AG04450 (cell line): ENCODE results near the gene FAM83G. TPM values are rescaled to one million over a fixed set of nuclear protein-coding genes. Genes with fewer than 3 reads are reported as not detected.

Experiments used
- CTCF ChIA-PET: fragments of 300-600, 350-600 bp; formaldehyde crosslinking; extraction: SDS; loops from one replicate; lab custom pipeline; 2022; ENCODE audit warnings: antibody characterized with exemption, inconsistent platforms; lab: Charles Lee
- POLR2A ChIA-PET: fragments of 350-600 bp; formaldehyde crosslinking; extraction: SDS; loops from one replicate; lab custom pipeline; 2021; ENCODE audit warnings: antibody characterized with exemption, inconsistent platforms; lab: Yijun Ruan, JAX
- DNase-seq: peaks from one replicate; pipeline ENCODE4 v3.0.0-alpha.2; 2011; ENCODE audit warnings: low read depth, low spot score
- H3K27ac ChIP-seq: one replicate; pipeline ENCODE4 v1.5.1; 2012; ENCODE audit warnings: low read depth, low read length, control low read depth
- H3K27me3 ChIP-seq: one replicate; pipeline ENCODE4 v1.6.0; 2012; ENCODE audit warnings: low read length; ENCODE audit not compliant: control insufficient read depth, insufficient read depth
- H3K4me3 ChIP-seq: 2 replicates; pipeline ENCODE4 v1.5.1; 2011; ENCODE audit warnings: mild to moderate bottlenecking, low read depth, low read length, control low read depth
- H3K9me3 ChIP-seq: 2 replicates; pipeline ENCODE4 v1.5.1; 2012; ENCODE audit warnings: low read length; ENCODE audit not compliant: control insufficient read depth, insufficient read depth
- polyA plus RNA-seq: library from polyadenylated mRNA; depleted of rRNA; stranded (reverse); fragments of >200 nt; gene quantifications from 2 replicates; pipeline ENCODE4 v1.2.3, GENCODE V29; 2011
- TF ChIP-seq, protein P1 (sequence below): IDR thresholded peaks from 2 replicates; pipeline ENCODE4 v1.5.1; 2011; ENCODE audit warnings: low read depth, low read length, control low read depth, inconsistent platforms

Gene FAM83G
- polyA plus RNA-seq, 1 experiment = 4.8 TPM

DNA sequence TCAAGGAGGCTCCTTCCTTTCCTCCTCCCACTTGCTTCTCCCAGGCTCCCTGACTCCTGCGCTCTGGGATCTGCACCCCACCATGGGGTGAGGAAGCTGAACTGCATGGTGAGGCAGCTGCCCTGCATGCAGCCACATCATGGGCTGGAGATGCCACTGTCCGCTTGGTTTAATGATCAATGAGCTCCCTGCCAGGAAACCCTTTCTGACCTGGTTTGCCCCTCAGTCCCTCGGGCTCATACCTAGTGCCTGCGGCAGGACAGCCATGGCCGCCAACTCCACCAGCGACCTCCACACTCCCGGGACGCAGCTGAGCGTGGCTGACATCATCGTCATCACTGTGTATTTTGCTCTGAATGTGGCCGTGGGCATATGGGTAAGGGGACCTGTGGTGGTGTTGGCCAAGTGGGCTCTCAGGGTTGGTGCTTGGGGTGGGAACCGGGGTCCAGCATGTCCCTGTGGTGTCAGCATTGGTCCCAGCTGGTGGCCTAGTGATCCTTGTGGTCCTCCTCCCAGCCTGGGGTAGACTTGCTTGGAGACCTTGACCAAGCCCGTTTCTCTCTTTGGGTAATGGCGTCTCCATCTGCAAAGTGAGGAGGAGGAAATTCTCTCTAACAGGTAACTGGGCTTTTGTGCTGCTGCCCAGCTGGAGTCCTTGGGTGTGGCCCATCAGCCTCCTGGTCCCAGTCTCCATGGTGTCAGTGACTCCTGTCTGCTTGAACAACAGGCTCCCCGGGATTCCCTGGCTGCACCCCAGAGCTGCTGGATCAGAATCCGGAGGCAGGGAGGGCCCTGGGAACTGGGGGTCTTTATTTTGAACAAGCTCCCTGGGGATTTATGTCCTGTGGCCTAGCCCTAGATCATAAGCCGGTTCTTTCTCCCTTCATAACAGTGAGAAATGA lies 52.4 kb downstream of the FAM83G start, which contains the start of gene SLC5A10:
Gene SLC5A10 (plus strand): TSS at position 225 of the 902 bp plus-strand sequence. CDS start 41 bp downstream, at position 266.
- peaks cover 22% of the 10 kb centered on the region for H3K27me3 ChIP-seq
- no peak for DNase-seq

DNA sequence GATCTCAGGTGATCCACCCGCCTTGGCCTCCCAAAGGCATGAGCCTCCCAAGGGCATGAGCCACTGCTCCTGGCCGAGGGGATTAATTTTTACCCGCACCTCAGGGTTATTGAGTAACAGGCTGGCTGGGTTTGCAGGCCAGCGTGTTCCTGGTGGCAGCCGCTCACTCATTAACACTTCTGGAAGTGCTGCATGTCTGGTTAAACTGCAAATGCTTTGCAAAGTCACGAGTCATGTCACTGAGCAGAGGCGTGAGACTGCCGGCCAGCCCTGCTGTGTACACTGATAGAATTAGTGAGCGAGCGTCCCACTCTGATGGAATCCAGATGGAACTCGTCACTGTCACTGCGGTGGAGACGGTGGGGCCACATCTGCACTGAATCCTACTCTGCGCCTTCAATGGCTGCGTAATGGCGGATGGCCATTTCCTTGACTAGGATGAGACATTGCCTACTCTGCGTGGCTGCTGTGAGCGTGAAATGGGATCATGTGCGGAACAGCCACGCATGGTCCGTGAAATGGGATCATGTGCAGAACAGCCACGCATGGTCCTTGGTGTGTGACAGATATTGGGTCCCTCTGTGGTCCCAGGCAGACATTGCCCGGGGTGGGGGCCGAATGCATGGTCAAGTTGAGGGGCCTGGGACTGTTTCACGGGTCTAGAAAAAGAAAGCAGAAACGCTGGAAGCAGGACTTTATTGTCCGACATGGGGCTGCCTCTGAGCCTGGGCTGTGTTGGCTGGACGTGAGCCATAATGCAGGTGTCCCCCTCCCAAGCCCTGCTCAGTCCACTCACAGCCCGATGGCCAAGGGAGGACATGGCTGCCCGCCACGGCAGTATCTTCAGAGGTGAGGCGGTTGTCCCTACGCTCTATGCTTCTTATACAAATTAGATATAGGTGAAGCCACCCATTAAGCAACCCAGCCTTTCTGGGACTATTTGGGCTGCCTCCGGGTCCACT lies 53.3 kb downstream of the FAM83G start:
- ChIA-PET POLR2A (no interaction called here), CTCF (interaction anchor here (1.1 kb wide), 1 partner anchor 10 kb away, joined by 6 read pairs; no protein-coding TSS in a partner anchor)
- H3K9me3 ChIP-seq = no peaks in the 10 kb centered on the region
- TF ChIP-seq, protein P1, sequence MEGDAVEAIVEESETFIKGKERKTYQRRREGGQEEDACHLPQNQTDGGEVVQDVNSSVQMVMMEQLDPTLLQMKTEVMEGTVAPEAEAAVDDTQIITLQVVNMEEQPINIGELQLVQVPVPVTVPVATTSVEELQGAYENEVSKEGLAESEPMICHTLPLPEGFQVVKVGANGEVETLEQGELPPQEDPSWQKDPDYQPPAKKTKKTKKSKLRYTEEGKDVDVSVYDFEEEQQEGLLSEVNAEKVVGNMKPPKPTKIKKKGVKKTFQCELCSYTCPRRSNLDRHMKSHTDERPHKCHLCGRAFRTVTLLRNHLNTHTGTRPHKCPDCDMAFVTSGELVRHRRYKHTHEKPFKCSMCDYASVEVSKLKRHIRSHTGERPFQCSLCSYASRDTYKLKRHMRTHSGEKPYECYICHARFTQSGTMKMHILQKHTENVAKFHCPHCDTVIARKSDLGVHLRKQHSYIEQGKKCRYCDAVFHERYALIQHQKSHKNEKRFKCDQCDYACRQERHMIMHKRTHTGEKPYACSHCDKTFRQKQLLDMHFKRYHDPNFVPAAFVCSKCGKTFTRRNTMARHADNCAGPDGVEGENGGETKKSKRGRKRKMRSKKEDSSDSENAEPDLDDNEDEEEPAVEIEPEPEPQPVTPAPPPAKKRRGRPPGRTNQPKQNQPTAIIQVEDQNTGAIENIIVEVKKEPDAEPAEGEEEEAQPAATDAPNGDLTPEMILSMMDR = no peak
- no peak for DNase-seq
- no peak overlapping the region for H3K4me3 ChIP-seq
- peaks cover 27% of the 10 kb centered on the region for H3K27me3 ChIP-seq
- H3K27ac ChIP-seq = no peak overlapping the region

More for the DNA sequence above, 52.4 kb downstream of the FAM83G start, which contains the start of gene SLC5A10:
- Histone ChIP-seq H3K9me3 (no peaks in the 10 kb centered on the region), H3K4me3 (no peak within 1 kb of the TSS), H3K27ac (no peak within 1 kb of the TSS)
- TF ChIP-seq, protein P1 = peak; percentile 37; the same call in 1 of the 2 replicates
- CTCF ChIA-PET = interaction anchor here (1.1 kb wide), 1 partner anchor 9 kb away, joined by 6 read pairs; no protein-coding TSS in a partner anchor
- POLR2A ChIA-PET = no interaction called here

DNA sequence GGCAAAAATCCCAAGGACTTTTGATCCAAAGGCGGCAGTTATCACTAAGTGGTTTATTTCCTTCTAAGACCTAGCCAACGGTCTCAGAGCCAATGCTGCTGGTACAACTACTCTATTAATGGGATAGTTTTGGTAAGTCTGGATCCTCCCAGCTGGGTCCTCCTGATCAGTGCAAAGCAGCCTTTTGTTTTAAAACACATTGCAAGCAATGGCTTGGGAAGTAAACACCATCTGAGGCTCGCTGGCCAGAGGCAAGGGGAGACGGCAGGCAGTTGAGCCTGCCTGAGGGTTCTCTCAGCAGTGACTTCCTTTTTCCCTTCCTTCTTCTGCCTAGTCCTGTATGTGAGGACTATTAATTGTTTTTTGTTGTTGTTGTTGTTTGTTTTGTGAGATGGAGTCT lies 54.2 kb downstream of the FAM83G start:
- no peak for DNase-seq
- ChIA-PET CTCF (interaction anchor here (2.0 kb wide), 1 partner anchor 11 kb away, joined by 13 read pairs; no protein-coding TSS in a partner anchor), POLR2A (no interaction called here)
- TF ChIP-seq, protein P1 = no peak
- Histone ChIP-seq H3K27me3 (peaks cover 33% of the 10 kb centered on the region), H3K9me3 (no peaks in the 10 kb centered on the region), H3K4me3 (no peak overlapping the region), H3K27ac (no peak overlapping the region)

DNA sequence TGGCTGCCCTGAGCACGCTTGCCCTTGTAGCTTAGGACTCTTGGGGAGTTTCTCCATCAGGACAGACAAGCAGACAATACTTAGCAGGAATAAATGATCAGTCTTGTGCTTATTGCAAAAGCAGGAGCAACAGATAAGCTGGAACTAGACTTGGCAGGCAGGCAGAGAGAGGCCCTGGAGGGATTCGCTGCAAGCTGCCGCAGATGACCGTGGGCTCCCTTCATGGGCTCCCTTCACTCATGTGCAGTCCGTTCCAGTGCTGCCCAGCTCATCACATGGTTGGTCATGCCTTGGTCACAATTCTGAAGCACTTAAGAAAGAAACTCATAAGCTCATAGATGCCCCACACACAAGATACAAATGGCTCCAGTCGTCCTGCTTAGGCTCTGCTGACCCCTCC lies 55.0 kb downstream of the FAM83G start:
- TF ChIP-seq, protein P1 = no peak
- POLR2A ChIA-PET = no interaction called here
- DNase-seq = no peak

More for the DNA sequence above, 55.0 kb downstream of the FAM83G start:
- H3K9me3 ChIP-seq = no peaks in the 10 kb centered on the region
- H3K27ac ChIP-seq = no peak overlapping the region
- CTCF ChIA-PET = interaction anchor here (1.2 to 2.0 kb wide), 2 partner anchors 11 to 324 kb away, joined by 5 to 13 read pairs; no protein-coding TSS in a partner anchor
- no peak overlapping the region for H3K4me3 ChIP-seq
- H3K27me3 ChIP-seq = peaks cover 39% of the 10 kb centered on the region
